Suprapubic skin (tissue), 4 donors: ENCODE measurements around the gene AGPAT4. TPM values are rescaled to one million over a fixed set of nuclear protein-coding genes. Genes with fewer than 3 reads are reported as not detected.

Experiments used
- DNase-seq, 2 donors: peaks; one replicate each; pipeline ENCODE4 v3.0.0-alpha.2; 2019; ENCODE audit warnings: low spot score in 2 of 2
- H3K27ac ChIP-seq: fragments of 200-600 bp; sonication (generic); one replicate; pipeline ENCODE4 v1.5.1; 2019
- H3K27me3 ChIP-seq: fragments of 200-600 bp; sonication (generic); one replicate; pipeline ENCODE4 v1.5.1; 2019
- H3K36me3 ChIP-seq: fragments of 200-600 bp; sonication (generic); one replicate; pipeline ENCODE4 v1.5.1; 2019
- H3K4me1 ChIP-seq: fragments of 200-600 bp; sonication (generic); one replicate; pipeline ENCODE4 v1.5.1; 2019
- H3K4me3 ChIP-seq: fragments of 200-600 bp; sonication (generic); one replicate; pipeline ENCODE4 v1.5.1; 2019; ENCODE audit warnings: mild to moderate bottlenecking
- H3K9me3 ChIP-seq: fragments of 200-600 bp; sonication (generic); one replicate; pipeline ENCODE4 v1.5.1; 2019
- CTCF ChIP-seq, 2 donors: fragments of 200-600 bp in 1 of 2; fragments of 450-650 bp in 1 of 2; sonication (generic) in 1 of 2; IDR thresholded peaks; one replicate each; pipeline ENCODE4 v1.5.1; 2016 to 2019; ENCODE audit warnings: antibody characterized with exemption in 2 of 2, mild to moderate bottlenecking in 1 of 2, moderate library complexity in 1 of 2
- EP300 ChIP-seq: sonication (generic); formaldehyde crosslinking; IDR thresholded peaks from one replicate; pipeline ENCODE4 v1.6.1; 2017; ENCODE audit warnings: antibody characterized with exemption
- POLR2A ChIP-seq, 2 donors: fragments of 450-650 bp; IDR thresholded peaks; one replicate each; pipeline ENCODE4 v1.6.1; 2017; ENCODE audit warnings: antibody characterized with exemption in 2 of 2, mild to moderate bottlenecking in 2 of 2, moderate library complexity in 2 of 2
- POLR2AphosphoS5 ChIP-seq, 3 donors: sonication (generic); formaldehyde crosslinking; IDR thresholded peaks; one replicate each; pipeline ENCODE4 v1.6.1; 2017; ENCODE audit warnings: antibody characterized with exemption in 3 of 3
- whole genome bisulfite sequencing: methylation state at CpG from one replicate; pipeline ENCODE4 v1.1.5; 2018; 5-methylcytosine and 5-hydroxymethylcytosine counted together
- total RNA-seq, 4 donors: library from RNA; depleted of rRNA; stranded (reverse); fragments of >200 nt; gene quantifications; one replicate each; pipeline ENCODE4 v1.1.0, GENCODE V29; 2016

The AGPAT4 gene
- total RNA-seq, 4 donors from 2014 or later, result 1.1 to 4.1 (median 2.9) TPM

GRCh38 chr6:161254126-161254463 lies 19.8 kb downstream of the AGPAT4 start:
- H3K9me3 ChIP-seq, result no peaks in the 10 kb centered on the region
- no peaks in the 10 kb centered on the region for H3K36me3 ChIP-seq
- DNase-seq, result no peak
- no peaks in the 10 kb centered on the region for H3K27me3 ChIP-seq
- no peaks in the 10 kb centered on the region for H3K4me1 ChIP-seq
- H3K27ac ChIP-seq, result no peak overlapping the region
- TF ChIP-seq EP300, result no peak
- no peak for TF ChIP-seq POLR2AphosphoS5 (IDR thresholded peaks at IDR 0.05)
- TF ChIP-seq CTCF (IDR thresholded peaks at IDR 0.05), result no peak
- TF ChIP-seq POLR2A (IDR thresholded peaks at IDR 0.05), result no peak
- no peak overlapping the region for H3K4me3 ChIP-seq

GRCh38 chr6:161251345-161251744 lies 22.5 kb downstream of the AGPAT4 start:
- WGBS, result 84% methylated on average over 8 of the region's 8 CpGs
- Histone ChIP-seq H3K4me1 (no peaks in the 10 kb centered on the region), H3K4me3 (no peak overlapping the region), H3K27me3 (no peaks in the 10 kb centered on the region), H3K9me3 (no peaks in the 10 kb centered on the region), H3K36me3 (no peaks in the 10 kb centered on the region), H3K27ac (no peak overlapping the region)
- DNase-seq, result no peak
- TF ChIP-seq POLR2AphosphoS5 (IDR thresholded peaks at IDR 0.05) (no peak), EP300 (no peak), POLR2A (IDR thresholded peaks at IDR 0.05) (no peak)

GRCh38 chr6:161249327-161249726 lies 24.5 kb downstream of the AGPAT4 start:
- Histone ChIP-seq H3K27me3 (no peaks in the 10 kb centered on the region), H3K9me3 (no peaks in the 10 kb centered on the region), H3K27ac (no peak overlapping the region), H3K4me1 (no peaks in the 10 kb centered on the region), H3K36me3 (no peaks in the 10 kb centered on the region), H3K4me3 (no peak overlapping the region)
- WGBS, result 100% methylated on average over 1 of the region's 1 CpG
- TF ChIP-seq POLR2AphosphoS5 (IDR thresholded peaks at IDR 0.05) (no peak), POLR2A (IDR thresholded peaks at IDR 0.05) (no peak), EP300 (no peak), CTCF (IDR thresholded peaks at IDR 0.05) (no peak)
- no peak for DNase-seq

- no peak overlapping the region for H3K27ac ChIP-seq
- no peaks in the 10 kb centered on the region for H3K27me3 ChIP-seq
- no peak for DNase-seq
- H3K9me3 ChIP-seq, result no peaks in the 10 kb centered on the region
- no peak overlapping the region for H3K4me3 ChIP-seq
- 89% methylated on average over 2 of the region's 2 CpGs for WGBS
- H3K4me1 ChIP-seq, result peaks cover 4% of the 10 kb centered on the region
- H3K36me3 ChIP-seq, result no peaks in the 10 kb centered on the region
- TF ChIP-seq EP300 (no peak), CTCF (IDR thresholded peaks at IDR 0.05) (no peak), POLR2A (IDR thresholded peaks at IDR 0.05) (no peak), POLR2AphosphoS5 (IDR thresholded peaks at IDR 0.05) (no peak)
Observed at GRCh38 chr6:161246725-161247124, 27.1 kb downstream of the AGPAT4 start.

GRCh38 chr6:161245363-161245762 lies 28.5 kb downstream of the AGPAT4 start:
- Histone ChIP-seq H3K4me3 (no peak overlapping the region), H3K9me3 (no peaks in the 10 kb centered on the region), H3K36me3 (no peaks in the 10 kb centered on the region), H3K27me3 (no peaks in the 10 kb centered on the region), H3K4me1 (peaks cover 4% of the 10 kb centered on the region), H3K27ac (no peak overlapping the region)
- WGBS, result 93% methylated on average over 6 of the region's 6 CpGs
- TF ChIP-seq POLR2A (IDR thresholded peaks at IDR 0.05), result no peak
- no peak for TF ChIP-seq CTCF (IDR thresholded peaks at IDR 0.05)
- no peak for TF ChIP-seq EP300
- no peak for TF ChIP-seq POLR2AphosphoS5 (IDR thresholded peaks at IDR 0.05)
- no peak for DNase-seq

GRCh38 chr6:161244725-161245124 lies 29.1 kb downstream of the AGPAT4 start:
- Histone ChIP-seq H3K27ac (no peak overlapping the region), H3K9me3 (no peaks in the 10 kb centered on the region), H3K4me1 (peaks cover 4% of the 10 kb centered on the region), H3K4me3 (no peak overlapping the region), H3K27me3 (no peaks in the 10 kb centered on the region), H3K36me3 (no peaks in the 10 kb centered on the region)
- 93% methylated on average over 7 of the region's 7 CpGs for WGBS
- no peak for DNase-seq
- TF ChIP-seq POLR2A (IDR thresholded peaks at IDR 0.05) (no peak), EP300 (no peak), CTCF (IDR thresholded peaks at IDR 0.05) (no peak), POLR2AphosphoS5 (IDR thresholded peaks at IDR 0.05) (no peak)
